ENCODE results near the gene PHKG2. TPM values are rescaled to one million over a fixed set of nuclear protein-coding genes. Genes with fewer than 3 reads are reported as not detected.

The PHKG2 gene
- polyA plus RNA-seq, 1 donor (not counting 4 experiments of a cell fraction or from before 2014, with no cell fraction given) = 31.8 TPM

DNA sequence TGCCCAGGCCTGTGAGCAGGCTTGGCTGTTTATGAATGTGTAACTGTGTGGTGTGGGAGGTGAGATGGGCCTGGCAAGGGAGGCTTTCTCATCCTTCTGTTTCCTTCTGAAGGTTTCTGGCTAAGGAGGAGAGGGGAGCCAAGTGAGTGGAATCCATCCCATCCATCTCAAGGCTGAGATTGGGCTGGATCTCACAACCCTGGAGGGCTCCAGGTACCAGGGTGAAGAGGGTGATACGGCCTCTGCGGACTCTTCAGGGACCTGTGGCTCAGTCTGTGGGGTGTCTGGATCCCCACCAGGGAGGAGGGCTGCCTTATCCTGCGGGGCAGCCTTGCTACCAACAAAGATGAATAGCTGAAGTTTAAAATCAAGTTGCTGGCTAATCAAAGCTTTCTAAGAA is 31.8 kb downstream of the PHKG2 start:
- Histone ChIP-seq H3K9me3 (ENCODE audit: control insufficient read depth, low read depth, low read length) (no peaks in the 10 kb centered on the region), H2AFZ (ENCODE audit: control insufficient read depth, low read length) (no peak overlapping the region), H4K20me1 (ENCODE audit: control insufficient read depth, extremely low read depth, insufficient read depth, low read length) (no peaks in the 10 kb centered on the region), H3K9me1 (ENCODE audit: control insufficient read depth, extremely low read depth, insufficient read depth, low read length) (no peaks in the 10 kb centered on the region), H3K4me3 (ENCODE audit: control insufficient read depth in 2 of 3, extremely low read depth in 1 of 3, insufficient read depth in 2 of 3, low read depth in 1 of 3, low read length in 3 of 3) (no peak overlapping the region), H3K36me3 (ENCODE audit: control insufficient read depth in 2 of 2, extremely low read depth in 1 of 2, insufficient read depth in 2 of 2, low read length in 2 of 2) (peaks cover 6 to 20% of the 10 kb centered on the region in 2 experiments), H3K4me2 (ENCODE audit: control insufficient read depth, extremely low read depth, insufficient read depth, low read depth, low read length) (no peak overlapping the region), H3K79me2 (ENCODE audit: control insufficient read depth, insufficient read depth, low read length) (peaks cover under 1% of the 10 kb centered on the region), H3K27me3 (ENCODE audit: control insufficient read depth, extremely low read depth, insufficient read depth, low read length) (no peaks in the 10 kb centered on the region), H3K9ac (ENCODE audit: control insufficient read depth, extremely low read depth, insufficient read depth, low read length) (no peak overlapping the region), H3K4me1 (ENCODE audit: control insufficient read depth, extremely low read depth, insufficient read depth, low read length) (peaks cover 5% of the 10 kb centered on the region), H3K27ac (ENCODE audit: control insufficient read depth, insufficient read depth, low read length) (no peak overlapping the region)
- dilution Hi-C loops (cut with MboI; ENCODE audit: extremely low pct_ligation_motif_present, low sequenced_read_pairs) = loop anchor here (25.0 kb wide), 1 partner anchor 107 kb away; the partner anchor contains the start of genes BCL7C and CTF1
- TF ChIP-seq, protein P1, sequence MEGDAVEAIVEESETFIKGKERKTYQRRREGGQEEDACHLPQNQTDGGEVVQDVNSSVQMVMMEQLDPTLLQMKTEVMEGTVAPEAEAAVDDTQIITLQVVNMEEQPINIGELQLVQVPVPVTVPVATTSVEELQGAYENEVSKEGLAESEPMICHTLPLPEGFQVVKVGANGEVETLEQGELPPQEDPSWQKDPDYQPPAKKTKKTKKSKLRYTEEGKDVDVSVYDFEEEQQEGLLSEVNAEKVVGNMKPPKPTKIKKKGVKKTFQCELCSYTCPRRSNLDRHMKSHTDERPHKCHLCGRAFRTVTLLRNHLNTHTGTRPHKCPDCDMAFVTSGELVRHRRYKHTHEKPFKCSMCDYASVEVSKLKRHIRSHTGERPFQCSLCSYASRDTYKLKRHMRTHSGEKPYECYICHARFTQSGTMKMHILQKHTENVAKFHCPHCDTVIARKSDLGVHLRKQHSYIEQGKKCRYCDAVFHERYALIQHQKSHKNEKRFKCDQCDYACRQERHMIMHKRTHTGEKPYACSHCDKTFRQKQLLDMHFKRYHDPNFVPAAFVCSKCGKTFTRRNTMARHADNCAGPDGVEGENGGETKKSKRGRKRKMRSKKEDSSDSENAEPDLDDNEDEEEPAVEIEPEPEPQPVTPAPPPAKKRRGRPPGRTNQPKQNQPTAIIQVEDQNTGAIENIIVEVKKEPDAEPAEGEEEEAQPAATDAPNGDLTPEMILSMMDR (optimal IDR thresholded peaks at IDR 0.05 in 1 of 3, IDR thresholded peaks at IDR 0.05 in 1 of 3, conservative IDR thresholded peaks at IDR 0.05 in 1 of 3; ENCODE audit: extremely low read depth in 1 of 3, insufficient read depth in 2 of 3, low read length in 3 of 3) = no peak
- TF ChIP-seq EZH2 (IDR thresholded peaks at IDR 0.05; ENCODE audit: low read length) = no peak
- DNase-seq (ENCODE audit: low read depth, low spot score) (no peak), FAIRE-seq (no peak)

DNA sequence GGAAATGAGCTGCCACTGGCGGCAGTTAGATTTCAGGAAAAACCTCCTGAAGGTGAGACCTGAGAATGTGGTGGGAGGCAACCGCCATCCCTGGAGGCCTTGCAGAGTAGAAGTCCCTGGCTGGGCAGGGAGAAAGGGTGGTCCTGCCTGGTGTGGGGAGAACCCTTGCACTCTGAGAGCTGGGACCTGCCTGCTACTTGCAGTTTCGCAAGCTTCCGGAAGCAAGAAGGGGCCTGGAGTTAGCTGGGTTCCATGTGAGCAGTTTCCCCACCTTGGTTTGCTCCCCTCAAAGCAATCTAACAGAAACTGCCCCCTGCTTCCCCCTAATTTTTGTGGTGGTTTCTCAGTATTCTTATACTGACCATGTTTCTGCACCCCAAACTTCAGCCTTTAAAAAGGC is 32.3 kb downstream of the PHKG2 start:
- H4K20me1 ChIP-seq (ENCODE audit: control insufficient read depth, extremely low read depth, insufficient read depth, low read length) = no peaks in the 10 kb centered on the region
- dilution Hi-C loops (cut with MboI; ENCODE audit: extremely low pct_ligation_motif_present, low sequenced_read_pairs) = loop anchor here (25.0 kb wide), 1 partner anchor 107 kb away; the partner anchor contains the start of genes BCL7C and CTF1
- H3K79me2 ChIP-seq (ENCODE audit: control insufficient read depth, insufficient read depth, low read length) = peaks cover 6% of the 10 kb centered on the region
- DNase-seq (ENCODE audit: low read depth, low spot score) = no peak
- no peak for FAIRE-seq
- H2AFZ ChIP-seq (ENCODE audit: control insufficient read depth, low read length) = no peak overlapping the region
- H3K9me3 ChIP-seq (ENCODE audit: control insufficient read depth, low read depth, low read length) = no peaks in the 10 kb centered on the region
- peaks cover 6 to 20% of the 10 kb centered on the region in 2 experiments for H3K36me3 ChIP-seq (ENCODE audit: control insufficient read depth in 2 of 2, extremely low read depth in 1 of 2, insufficient read depth in 2 of 2, low read length in 2 of 2)
- H3K9me1 ChIP-seq (ENCODE audit: control insufficient read depth, extremely low read depth, insufficient read depth, low read length) = no peaks in the 10 kb centered on the region
- H3K27ac ChIP-seq (ENCODE audit: control insufficient read depth, insufficient read depth, low read length) = no peak overlapping the region
- H3K4me3 ChIP-seq (ENCODE audit: control insufficient read depth in 2 of 3, extremely low read depth in 1 of 3, insufficient read depth in 2 of 3, low read depth in 1 of 3, low read length in 3 of 3) = no peak overlapping the region
- H3K27me3 ChIP-seq (ENCODE audit: control insufficient read depth, extremely low read depth, insufficient read depth, low read length) = no peaks in the 10 kb centered on the region
- no peak overlapping the region for H3K9ac ChIP-seq (ENCODE audit: control insufficient read depth, extremely low read depth, insufficient read depth, low read length)
- H3K4me1 ChIP-seq (ENCODE audit: control insufficient read depth, extremely low read depth, insufficient read depth, low read length) = peaks cover 2% of the 10 kb centered on the region
- H3K4me2 ChIP-seq (ENCODE audit: control insufficient read depth, extremely low read depth, insufficient read depth, low read depth, low read length) = no peak overlapping the region
- TF ChIP-seq EZH2 (IDR thresholded peaks at IDR 0.05; ENCODE audit: low read length) = no peak

Data from keratinocyte (primary cell).